ENCODE measurements around the gene SEL1L3.
"Not testable (repeated sequence)": the region's sequence is repeated elsewhere in the genome, so short reads cannot be mapped to it uniquely, and the experiment has no call there.

SEL1L3 gene

GRCh38 chr4:25879091-25879584, 16.4 kb upstream of the SEL1L3 start:
- DNase-seq = no peak

DNA sequence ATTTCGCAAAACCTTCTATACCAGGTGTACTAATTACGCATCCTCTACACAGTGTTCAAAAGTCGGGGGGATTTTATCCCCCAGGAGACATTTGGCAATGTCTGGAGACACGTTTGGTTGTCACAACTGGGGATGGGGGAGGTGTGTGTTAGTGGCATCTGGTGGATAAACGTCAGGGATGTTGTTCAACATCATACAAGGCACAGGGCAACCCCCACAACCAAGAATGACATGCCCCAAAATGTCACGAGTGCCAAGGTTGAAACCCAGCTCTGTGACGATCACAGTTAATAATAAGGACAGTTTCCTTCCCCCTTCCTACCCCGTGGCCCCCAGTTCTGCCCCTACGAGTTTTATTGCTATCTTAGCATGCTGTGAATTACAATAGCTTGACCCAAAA, 15.9 kb upstream of the SEL1L3 start:
- no peak for DNase-seq

DNA sequence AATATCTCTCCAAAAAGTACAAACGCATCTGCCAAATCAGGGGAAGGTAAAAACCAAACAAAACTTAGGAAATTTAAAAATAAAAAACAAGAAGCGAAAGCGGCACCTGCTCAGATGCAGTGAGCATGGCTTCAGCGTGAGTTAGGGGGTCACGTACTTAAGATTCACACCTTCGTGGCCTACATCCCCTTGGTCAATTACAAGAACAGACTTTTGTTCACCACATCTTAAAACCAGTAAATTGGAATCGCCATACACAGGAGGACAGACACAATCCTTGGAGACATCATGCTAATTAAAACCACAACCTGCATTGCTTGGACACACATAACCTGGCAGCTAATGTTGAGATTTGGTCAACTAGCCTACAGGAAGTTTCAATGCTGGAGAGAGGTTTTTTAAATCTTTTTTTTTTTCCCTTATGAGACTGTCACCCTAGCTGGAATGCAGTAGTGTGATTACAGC, 12.5 kb upstream of the SEL1L3 start:
- DNase-seq = no peak

- no peak for DNase-seq
Observed at GRCh38 chr4:25874655-25875054, 11.9 kb upstream of the SEL1L3 start.

GRCh38 chr4:25873632-25874129, 10.9 kb upstream of the SEL1L3 start:
- DNase-seq = no peak

- DNase-seq = no peak
Observed at GRCh38 chr4:25872851-25873631, 10.3 kb upstream of the SEL1L3 start.

GRCh38 chr4:25870081-25870480, 7.3 kb upstream of the SEL1L3 start:
- DNase-seq = no peak

GRCh38 chr4:25867781-25868294, 5.0 kb upstream of the SEL1L3 start:
- DNase-seq = no peak

GRCh38 chr4:25866401-25866800, 3.6 kb upstream of the SEL1L3 start:
- DNase-seq = not testable (repeated sequence)

- no peak for DNase-seq
Observed at GRCh38 chr4:25865586-25865985, 2.8 kb upstream of the SEL1L3 start.

- DNase-seq = no peak
Observed at GRCh38 chr4:25863831-25864418, 1.1 kb upstream of the SEL1L3 start.

DNA sequence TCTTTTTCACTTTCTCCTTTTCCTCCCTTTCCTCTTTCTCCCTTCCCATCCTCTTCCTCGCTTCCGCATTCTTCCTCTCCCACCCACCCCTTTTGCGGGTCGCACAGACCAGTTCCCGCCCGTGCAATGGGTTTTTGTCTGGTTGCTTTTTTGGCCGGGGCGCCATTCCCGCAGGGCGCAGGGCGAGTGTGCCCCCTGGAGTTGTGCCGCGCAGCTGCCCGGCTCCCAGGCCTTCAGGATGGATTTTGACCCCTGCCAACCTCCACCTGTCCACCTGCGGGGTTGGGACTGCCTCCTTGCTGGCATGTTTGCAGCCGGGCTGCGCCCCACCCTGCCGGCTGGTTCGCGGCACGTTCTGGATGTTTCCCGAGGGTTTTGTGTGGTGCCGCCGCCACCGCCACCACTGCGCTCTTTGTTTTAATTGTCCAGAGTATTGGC, 578 bp upstream of the SEL1L3 start:
- DNase-seq = no peak

DNA sequence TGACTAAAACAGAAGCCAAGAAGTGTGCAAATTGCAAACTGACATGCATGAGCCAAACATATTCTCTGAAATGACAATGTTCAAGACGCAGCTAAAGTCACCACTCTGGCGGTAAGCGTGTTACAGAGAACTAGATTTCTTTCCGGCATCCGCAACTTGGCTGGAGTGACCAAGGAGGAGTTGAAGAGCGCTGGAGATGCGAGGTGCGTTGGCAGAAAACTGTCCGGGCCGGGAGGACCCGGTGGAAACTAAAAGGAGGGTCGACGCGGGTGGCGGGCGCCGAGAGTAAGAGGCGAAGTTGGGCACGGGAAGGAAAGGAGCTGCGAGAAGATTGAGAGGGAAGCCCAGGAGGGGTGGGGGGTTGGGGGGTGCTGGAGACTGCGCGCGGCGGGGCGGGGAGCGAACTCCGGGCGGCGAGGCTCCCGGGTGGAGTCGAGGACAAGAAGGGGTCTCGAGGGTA, 807 bp downstream of the SEL1L3 start:
- peak; percentile 19 to 36 for DNase-seq

DNA sequence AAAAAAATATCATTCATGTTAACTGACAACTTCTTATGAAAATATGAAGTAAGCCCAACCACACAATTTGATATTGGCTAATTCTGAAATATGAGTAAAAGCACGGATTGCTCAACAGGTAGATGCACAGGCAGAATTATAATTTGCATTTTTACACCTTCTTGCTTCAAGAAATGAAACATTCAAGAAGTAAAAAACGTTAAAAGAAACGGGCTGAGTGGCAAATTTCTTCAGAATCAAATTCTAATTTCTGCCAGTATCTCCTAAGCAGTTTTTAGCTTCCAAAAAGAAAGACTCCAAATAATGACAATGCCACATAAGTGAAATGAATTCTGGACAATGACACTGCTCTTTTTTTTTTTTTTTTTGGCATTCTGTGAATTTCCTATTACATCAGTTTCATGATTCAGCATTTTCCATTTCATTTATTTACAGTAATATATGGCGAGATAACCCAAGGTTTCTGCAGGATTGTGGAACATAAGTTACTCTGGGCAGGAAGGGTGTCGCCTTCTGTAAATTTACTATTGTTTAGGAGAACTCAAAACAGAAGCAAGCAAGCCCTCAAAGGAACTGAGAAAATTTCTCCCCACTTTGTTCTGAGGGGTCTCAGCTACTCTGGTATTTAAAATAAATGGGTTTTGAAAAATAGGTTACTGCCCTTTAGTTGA, 1.4 kb downstream of the SEL1L3 start:
- no peak for DNase-seq

DNA sequence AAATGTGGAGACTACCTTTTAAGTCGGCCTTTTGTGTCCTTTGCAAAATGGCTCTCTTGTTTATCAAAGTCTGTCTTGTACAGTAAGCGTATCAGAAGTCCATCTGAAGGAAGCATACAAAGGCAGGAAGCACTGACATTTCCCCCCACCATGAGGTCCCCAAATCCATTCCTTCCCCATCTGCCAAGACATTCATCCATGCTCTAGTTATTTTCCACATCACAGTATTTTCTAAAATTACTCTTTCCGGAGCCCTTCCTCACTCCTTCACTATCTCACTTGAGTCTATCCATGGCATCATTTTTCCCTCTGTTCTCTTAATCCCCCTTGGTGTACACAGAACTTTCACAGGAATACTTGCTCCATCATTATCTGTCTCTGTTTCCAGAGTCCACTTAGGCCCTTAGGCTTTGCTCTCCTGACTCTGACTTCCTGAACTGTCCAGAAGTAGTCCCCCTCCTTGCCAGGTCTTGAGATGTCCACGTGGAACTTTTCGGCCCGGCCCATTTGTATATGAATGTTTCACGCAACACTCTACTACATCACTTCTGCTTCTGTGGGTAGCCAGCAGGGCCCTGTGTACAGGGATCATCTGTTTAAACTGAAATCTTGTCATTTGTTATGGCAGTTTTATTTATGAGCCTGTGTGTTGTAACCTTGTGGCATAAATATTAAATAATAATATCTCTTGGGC, 2.1 kb downstream of the SEL1L3 start:
- no peak for DNase-seq

- peak in 1 of 2 donors; percentile 26 for DNase-seq
Observed at GRCh38 chr4:25859429-25860148, 3.2 kb downstream of the SEL1L3 start.

GRCh38 chr4:25857851-25858400, 4.9 kb downstream of the SEL1L3 start:
- DNase-seq = no peak

DNA sequence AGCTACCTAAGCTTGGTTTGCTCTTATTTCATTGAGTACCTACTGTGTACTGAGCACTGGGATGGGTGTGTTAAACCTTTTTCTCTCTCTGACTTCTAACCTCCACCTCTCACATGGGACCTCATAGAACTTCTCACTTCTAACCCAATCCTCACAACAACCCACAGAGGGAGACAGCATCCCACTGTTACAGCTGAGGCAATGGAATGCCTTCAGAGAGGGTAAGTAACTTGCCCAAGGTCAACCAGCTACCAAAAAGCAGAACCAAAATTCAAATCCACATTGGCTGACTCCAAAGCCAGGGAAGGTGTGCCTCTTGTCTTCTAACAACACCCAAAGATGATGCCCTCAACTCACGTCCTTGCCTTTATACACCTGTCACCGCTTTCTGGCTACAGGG, 5.4 kb downstream of the SEL1L3 start:
- DNase-seq = no peak

DNA sequence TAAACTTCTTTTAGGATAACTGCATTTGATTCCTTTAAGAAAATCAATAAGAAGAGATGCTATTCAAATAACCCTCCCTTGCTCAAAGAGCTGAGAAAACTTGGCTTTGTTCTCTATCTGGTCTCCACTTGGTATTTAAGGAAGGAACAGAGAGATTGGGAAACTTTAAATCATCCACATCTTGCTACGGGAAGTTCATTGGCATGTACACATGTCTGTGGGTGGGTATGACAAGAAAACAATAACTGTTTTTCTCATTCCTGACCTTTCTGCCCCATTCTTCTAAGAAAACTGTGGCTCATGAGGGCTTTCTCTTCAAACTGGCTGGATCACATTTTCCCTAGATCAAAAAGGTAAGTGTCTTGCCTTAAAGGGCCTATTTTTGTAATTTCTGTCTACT, 6.0 kb downstream of the SEL1L3 start:
- no peak for DNase-seq

DNA sequence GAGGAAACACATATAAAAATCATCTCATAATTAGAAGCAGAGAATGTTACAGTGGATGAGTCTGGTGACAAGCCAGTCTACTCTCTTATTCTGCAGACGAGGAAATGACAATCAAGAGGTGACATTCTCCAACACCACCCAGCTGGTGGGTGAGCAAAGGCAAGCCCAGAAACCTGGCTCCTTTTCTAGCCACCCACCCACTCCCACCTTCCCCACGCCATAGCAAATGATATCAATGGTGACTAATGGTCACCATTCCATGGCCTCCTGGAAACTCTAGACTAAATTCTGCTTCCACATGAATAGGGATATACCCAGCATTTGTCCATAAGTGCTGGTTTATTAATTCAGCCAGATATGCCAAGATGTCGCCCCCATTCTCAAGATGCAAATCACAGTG, 10.7 kb downstream of the SEL1L3 start:
- DNase-seq = no peak

- DNase-seq = no peak
Observed at GRCh38 chr4:25847329-25847728, 15.5 kb downstream of the SEL1L3 start.

Measured in activated CD4-positive, alpha-beta T cell treated with anti-CD3 and anti-CD28 coated beads for 4 hours (primary cell).